Endothelial cell of umbilical vein (primary cell): ENCODE measurements around the gene KATNAL2. TPM values are rescaled to one million over a fixed set of nuclear protein-coding genes. Genes with fewer than 3 reads are reported as not detected.

Experiments
- BruUV-seq: library from RNA; stranded (reverse); fragments of 400-500 nt; replicated peaks from 2 replicates; lab custom pipeline; 2021; lab: Mats Ljungman, UMichigan
- CTCF ChIA-PET: fragments of 300-600, 350-600 bp; sonication (Branson Sonifier 250); formaldehyde crosslinking; loops from one replicate; lab custom pipeline; 2021; ENCODE audit warnings: antibody characterized with exemption, inconsistent platforms; lab: Charles Lee
- POLR2A ChIA-PET: fragments of 300-600, 350-600 bp; sonication (Branson Sonifier 250); formaldehyde crosslinking; loops from one replicate; lab custom pipeline; 2021; ENCODE audit warnings: antibody characterized with exemption, inconsistent platforms; lab: Charles Lee
- DNase-seq: peaks from one replicate; pipeline ENCODE4 v3.0.0-alpha.2; 2011; ENCODE audit warnings: low read depth, low spot score
- FAIRE-seq: peaks from 2 replicates; lab custom pipeline; 2011; peaks lifted over from hg19 to GRCh38; lab: Jason Lieb, UNC
- H2AFZ ChIP-seq: 2 replicates; pipeline ENCODE4 v1.6.0; 2012; ENCODE audit warnings: low read depth, low read length, control low read depth, inconsistent platforms
- H3K27ac ChIP-seq: 2 replicates; pipeline ENCODE4 v1.5.1; 2011; ENCODE audit warnings: low read depth, mild to moderate bottlenecking, control low read depth, low read length, moderate library complexity; ENCODE audit not compliant: insufficient read depth
- H3K27me3 ChIP-seq, 2 experiments: 2 replicates each; pipeline versions ENCODE4 v1.6.0 to v1.6.1; 2011; ENCODE audit warnings: low read length in 2 of 2, mixed read lengths in 1 of 2; ENCODE audit not compliant: control insufficient read depth in 2 of 2, insufficient read depth in 2 of 2
- H3K36me3 ChIP-seq, 2 experiments: 2 replicates in 1 of 2; 3 replicates in 1 of 2; pipeline ENCODE4 v1.5.1; 2011; ENCODE audit warnings: low read length in 2 of 2, mild to moderate bottlenecking in 1 of 2, moderate library complexity in 1 of 2; ENCODE audit not compliant: control insufficient read depth in 2 of 2, insufficient read depth in 2 of 2; ENCODE audit errors: extremely low read depth in 1 of 2
- H3K4me1 ChIP-seq: 3 replicates; pipeline ENCODE4 v1.5.1; 2011; ENCODE audit warnings: mild to moderate bottlenecking, low read length; ENCODE audit not compliant: control insufficient read depth, insufficient read depth; ENCODE audit errors: extremely low read depth
- H3K4me2 ChIP-seq: 2 replicates; pipeline ENCODE4 v1.6.1; 2011; ENCODE audit warnings: low read length, control low read depth, mixed read lengths; ENCODE audit not compliant: insufficient read depth
- H3K4me3 ChIP-seq, 3 experiments: fragments of 200-600 bp in 1 of 3; sonication (generic), shearing (Covaris generic) in 1 of 3; replicated peaks in 1 of 3; 2 replicates each; pipeline ENCODE4 v1.5.1; 2011 to 2016; ENCODE audit warnings: control low read depth in 3 of 3, low read length in 3 of 3, mild to moderate bottlenecking in 2 of 3, inconsistent platforms in 1 of 3, low read depth in 1 of 3, moderate library complexity in 1 of 3; ENCODE audit not compliant: insufficient read depth in 1 of 3
- H3K79me2 ChIP-seq: 2 replicates; pipeline ENCODE4 v1.6.0; 2012; ENCODE audit warnings: low read length, inconsistent platforms; ENCODE audit not compliant: control insufficient read depth, insufficient read depth
- H3K9ac ChIP-seq: replicated peaks from 2 replicates; pipeline ENCODE3; 2011; ENCODE audit warnings: low read length, control low read depth; ENCODE audit not compliant: insufficient read depth; ENCODE audit errors: extremely low read depth
- H3K9me1 ChIP-seq: replicated peaks from 3 replicates; pipeline ENCODE4 v1.6.0; 2011; ENCODE audit warnings: mild to moderate bottlenecking, low read length; ENCODE audit not compliant: control insufficient read depth, insufficient read depth; ENCODE audit errors: extremely low read depth
- H3K9me3 ChIP-seq: replicated peaks from 2 replicates; pipeline ENCODE4 v1.5.1; 2012; ENCODE audit warnings: low read length, inconsistent platforms; ENCODE audit not compliant: control insufficient read depth, insufficient read depth
- H4K20me1 ChIP-seq: replicated peaks from 2 replicates; pipeline ENCODE3; 2011; ENCODE audit warnings: mild to moderate bottlenecking, low read length; ENCODE audit not compliant: control insufficient read depth, insufficient read depth; ENCODE audit errors: extremely low read depth
- EZH2 ChIP-seq: IDR thresholded peaks from 2 replicates; pipeline ENCODE4 v1.6.1; 2012; ENCODE audit warnings: borderline replicate concordance, low read depth, mild to moderate bottlenecking, moderate library complexity, low read length, inconsistent platforms; ENCODE audit not compliant: severe bottlenecking
- FOS ChIP-seq: IDR thresholded peaks from 2 replicates; pipeline ENCODE4 v1.6.1; 2011; ENCODE audit warnings: mild to moderate bottlenecking, low read length, moderate library complexity, borderline replicate concordance; ENCODE audit not compliant: insufficient read depth
- GATA2 ChIP-seq: IDR thresholded peaks from 2 replicates; pipeline ENCODE4 v1.7.0; 2011; ENCODE audit warnings: low read depth, mild to moderate bottlenecking, moderate library complexity, mixed read lengths, low read length; ENCODE audit not compliant: insufficient read length, insufficient read depth
- JUN ChIP-seq: IDR thresholded peaks from 2 replicates; pipeline ENCODE4 v1.6.1; 2011; ENCODE audit warnings: borderline replicate concordance, low read depth; ENCODE audit not compliant: insufficient read length, insufficient read depth
- MAX ChIP-seq: IDR thresholded peaks from 2 replicates; pipeline ENCODE4 v1.6.1; 2011; ENCODE audit not compliant: insufficient read depth, insufficient read length
- MYC ChIP-seq: IDR thresholded peaks from one replicate; pipeline ENCODE4 v1.6.1; 2011; ENCODE audit warnings: mild to moderate bottlenecking, low read depth, low read length
- POLR2A ChIP-seq: IDR thresholded peaks from 2 replicates; pipeline ENCODE4 v1.6.1; 2012; ENCODE audit warnings: low read depth, mild to moderate bottlenecking, control low read depth, low read length
- POLR2AphosphoS5 ChIP-seq: IDR thresholded peaks from 2 replicates; pipeline ENCODE4 v1.6.1; 2012; ENCODE audit warnings: low read depth, mild to moderate bottlenecking, control low read depth, low read length, moderate library complexity; ENCODE audit not compliant: insufficient read depth
- dilution Hi-C: fragments of 300-500 bp; cut with MboI; formaldehyde crosslinking; loops from one replicate; pipeline ENCODE4 v1.15.0; 2019; ENCODE audit warnings: low sequenced_read_pairs; ENCODE audit not compliant: extremely low pct_ligation_motif_present
- intact Hi-C: fragments of 100-400 bp; cut with micrococcal nuclease; formaldehyde crosslinking; loops from one replicate; pipeline ENCODE4 v1.10.0; 2022
- polyA plus RNA-seq, 4 experiments: library from polyadenylated mRNA; depleted of rRNA in 3 of 4; stranded (reverse) in 3 of 4; unstranded in 1 of 4; fragments of >200 nt; gene quantifications; 2 replicates each; pipeline versions ENCODE4 v1.2.1 to v1.2.3, GENCODE V29; 2011 to 2012; ENCODE audit warnings: missing spikeins in 1 of 4
- total RNA-seq: library from RNA; stranded (reverse); gene quantifications from 2 replicates; pipeline ENCODE4 v1.2.3, GENCODE V29; 2021
- TF ChIP-seq, protein P1 (sequence below), 2 donors: IDR thresholded peaks; 1 replicate in 1 of 2; 2 replicates in 1 of 2; pipeline ENCODE4 v1.5.1; 2011; ENCODE audit warnings: low read length in 2 of 2, mild to moderate bottlenecking in 2 of 2, moderate library complexity in 2 of 2, control low read depth in 1 of 2, inconsistent platforms in 1 of 2, low read depth in 1 of 2; ENCODE audit not compliant: insufficient read depth in 1 of 2; ENCODE audit errors: extremely low read depth in 1 of 2

KATNAL2 gene
- total and polyA plus RNA-seq, 2 donors (not counting 3 experiments of a cell fraction or from before 2014, with no cell fraction given): 0.51 to 1.3 TPM

- Histone ChIP-seq H3K4me2 (no peak overlapping the region), H3K4me3 (no peak overlapping the region), H3K27ac (no peak overlapping the region), H3K9me3 (no peaks in the 10 kb centered on the region), H3K27me3 (no peaks in the 10 kb centered on the region), H3K9me1 (no peaks in the 10 kb centered on the region), H3K4me1 (peaks cover 13% of the 10 kb centered on the region), H2AFZ (no peak overlapping the region), H3K79me2 (peaks cover 28% of the 10 kb centered on the region), H3K36me3 (no peaks in the 10 kb centered on the region), H3K9ac (no peak overlapping the region), H4K20me1 (no peaks in the 10 kb centered on the region)
- CTCF ChIA-PET: interaction anchor here (1.0 kb wide), 1 partner anchor 10 kb away, joined by 3 read pairs; no protein-coding TSS in a partner anchor
- intact Hi-C loops (no loop called here), dilution Hi-C loops (no loop called here)
- FAIRE-seq (no peak), DNase-seq (no peak)
- TF ChIP-seq EZH2: no peak
- no peak for TF ChIP-seq POLR2AphosphoS5
- POLR2A ChIA-PET: no interaction called here
- no TSS peak for BruUV-seq
Measured at GRCh38 chr18:47146206-47146605, 228.8 kb downstream of the KATNAL2 start.

- Histone ChIP-seq H3K4me3 (peak overlapping the region; percentile 45 to 72 (median 57)), H3K79me2 (peaks cover 17% of the 10 kb centered on the region), H3K9ac (peak overlapping the region; percentile 62), H4K20me1 (no peaks in the 10 kb centered on the region), H2AFZ (peak overlapping the region; percentile 73), H3K9me1 (no peaks in the 10 kb centered on the region), H3K27ac (peak overlapping the region; percentile 63), H3K27me3 (no peaks in the 10 kb centered on the region), H3K4me2 (peak overlapping the region; percentile 80), H3K4me1 (peaks cover 15% of the 10 kb centered on the region), H3K9me3 (no peaks in the 10 kb centered on the region), H3K36me3 (peaks cover 1 to 3% of the 10 kb centered on the region in 2 experiments)
- ChIA-PET CTCF (interaction anchor here (0.9 to 2.1 kb wide), 6 partner anchors 9 to 607 kb away, joined by 3 to 17 read pairs (median 6); no protein-coding TSS in a partner anchor), POLR2A (interaction anchor here (0.5 to 0.7 kb wide), 2 partner anchors 42 to 1403 kb away, joined by 3 read pairs; no protein-coding TSS in a partner anchor)
- dilution Hi-C loops (no loop called here), intact Hi-C loops (loop anchor here (1.0 kb wide), 3 partner anchors 8 to 49 kb away; partner anchors contain the start of gene IER3IP1)
- TF ChIP-seq JUN (no peak), GATA2 (no peak), MAX (no peak), POLR2AphosphoS5 (no peak), MYC (no peak), EZH2 (no peak), POLR2A (no peak), FOS (no peak)
- TF ChIP-seq, protein P1, sequence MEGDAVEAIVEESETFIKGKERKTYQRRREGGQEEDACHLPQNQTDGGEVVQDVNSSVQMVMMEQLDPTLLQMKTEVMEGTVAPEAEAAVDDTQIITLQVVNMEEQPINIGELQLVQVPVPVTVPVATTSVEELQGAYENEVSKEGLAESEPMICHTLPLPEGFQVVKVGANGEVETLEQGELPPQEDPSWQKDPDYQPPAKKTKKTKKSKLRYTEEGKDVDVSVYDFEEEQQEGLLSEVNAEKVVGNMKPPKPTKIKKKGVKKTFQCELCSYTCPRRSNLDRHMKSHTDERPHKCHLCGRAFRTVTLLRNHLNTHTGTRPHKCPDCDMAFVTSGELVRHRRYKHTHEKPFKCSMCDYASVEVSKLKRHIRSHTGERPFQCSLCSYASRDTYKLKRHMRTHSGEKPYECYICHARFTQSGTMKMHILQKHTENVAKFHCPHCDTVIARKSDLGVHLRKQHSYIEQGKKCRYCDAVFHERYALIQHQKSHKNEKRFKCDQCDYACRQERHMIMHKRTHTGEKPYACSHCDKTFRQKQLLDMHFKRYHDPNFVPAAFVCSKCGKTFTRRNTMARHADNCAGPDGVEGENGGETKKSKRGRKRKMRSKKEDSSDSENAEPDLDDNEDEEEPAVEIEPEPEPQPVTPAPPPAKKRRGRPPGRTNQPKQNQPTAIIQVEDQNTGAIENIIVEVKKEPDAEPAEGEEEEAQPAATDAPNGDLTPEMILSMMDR (IDR thresholded peaks at IDR 0.05; ENCODE audit: extremely low read depth in 1 of 2, insufficient read depth in 1 of 2, low read depth in 1 of 2, low read length in 2 of 2): no peak
- no TSS peak for BruUV-seq
- no peak for DNase-seq
- FAIRE-seq: peak; percentile 35
Measured at GRCh38 chr18:47149457-47150028, 232.1 kb downstream of the KATNAL2 start.
